ENCODE measurements around the gene NTN5. TPM values are rescaled to one million over a fixed set of nuclear protein-coding genes. Genes with fewer than 3 reads are reported as not detected.
A peak's percentile ranks its signal among the peaks of the same experiment; 100 is the strongest.

Gene NTN5
- total RNA-seq, 2 experiments from 2014 or later: 0.70 to 0.74 TPM

DNA sequence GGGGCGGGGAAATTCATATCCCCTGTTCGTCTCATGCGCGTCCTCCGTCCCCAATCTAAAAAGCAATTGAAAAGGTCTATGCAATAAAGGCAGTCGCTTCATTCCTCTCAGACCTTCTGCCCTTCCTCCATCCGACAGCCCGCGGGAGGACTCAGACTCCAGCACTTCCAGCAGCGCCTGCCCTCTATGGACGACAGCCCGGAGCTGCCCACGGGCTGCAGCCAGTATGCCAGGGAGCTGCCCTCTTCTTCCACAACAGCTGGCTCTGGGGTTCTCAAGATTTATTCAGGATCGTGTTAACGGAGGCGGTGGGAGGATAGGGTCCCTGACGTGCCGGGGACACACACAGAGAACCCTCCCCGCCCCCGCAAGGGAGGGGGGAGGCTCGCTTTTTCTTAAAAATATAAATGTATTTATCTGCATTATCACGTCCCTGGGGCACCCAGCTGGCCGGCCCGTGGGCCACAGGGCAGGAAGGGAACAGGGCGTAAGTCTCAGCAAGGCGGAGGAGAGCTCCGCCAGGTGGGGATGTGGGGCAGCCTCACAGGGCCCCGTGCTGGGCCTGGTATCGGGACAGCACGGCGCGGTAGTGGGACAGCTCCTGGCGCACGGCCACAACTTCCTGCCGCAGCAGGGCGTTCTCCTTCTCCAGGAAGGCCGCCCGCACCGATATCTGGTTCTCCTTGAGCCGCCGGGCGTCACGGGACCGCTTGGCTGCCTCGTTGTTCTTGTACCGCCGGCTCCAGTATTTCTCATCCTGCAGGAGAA, 42.3 kb downstream of the NTN5 start:
- peaks cover 36% of the 10 kb centered on the region for H3K4me1 Mint-ChIP-seq (ENCODE audit: low read depth)
- H3K4me3 Mint-ChIP-seq: no peak overlapping the region

DNA sequence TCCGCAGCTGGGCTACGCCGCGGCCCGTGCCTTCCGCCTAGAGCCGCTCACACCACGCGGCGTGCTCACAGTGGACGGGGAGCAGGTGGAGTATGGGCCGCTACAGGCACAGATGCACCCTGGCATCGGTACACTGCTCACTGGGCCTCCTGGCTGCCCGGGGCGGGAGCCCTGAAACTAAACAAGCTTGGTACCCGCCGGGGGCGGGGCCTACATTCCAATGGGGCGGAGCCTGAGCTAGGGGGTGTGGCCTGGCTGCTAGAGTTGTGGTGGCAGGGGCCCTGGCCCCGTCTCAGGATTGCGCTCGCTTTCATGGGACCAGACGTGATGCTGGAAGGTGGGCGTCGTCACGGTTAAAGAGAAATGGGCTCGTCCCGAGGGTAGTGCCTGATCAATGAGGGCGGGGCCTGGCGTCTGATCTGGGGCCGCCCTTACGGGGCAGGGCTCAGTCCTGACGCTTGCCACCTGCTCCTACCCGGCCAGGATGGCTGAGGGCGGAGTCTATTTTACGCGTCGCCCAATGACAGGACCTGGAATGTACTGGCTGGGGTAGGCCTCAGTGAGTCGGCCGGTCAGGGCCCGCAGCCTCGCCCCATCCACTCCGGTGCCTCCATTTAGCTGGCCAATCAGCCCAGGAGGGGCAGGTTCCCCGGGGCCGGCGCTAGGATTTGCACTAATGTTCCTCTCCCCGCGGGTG, 43.1 kb downstream of the NTN5 start:
- CTCF ChIA-PET: no interaction called here
- intact Hi-C loops (cut with micrococcal nuclease): no loop called here

More for the DNA sequence above, 42.3 kb downstream of the NTN5 start:
- no peak for DNase-seq
- intact Hi-C loops (cut with micrococcal nuclease): no loop called here
- Mint-ChIP-seq H3K27ac (no peak overlapping the region), H3K27me3 (no peaks in the 10 kb centered on the region), H3K36me3 (peaks cover 7% of the 10 kb centered on the region), H3K9me3 (no peaks in the 10 kb centered on the region)
- POLR2A ChIA-PET: no interaction called here
- CTCF ChIA-PET: no interaction called here

GRCh38 chr19:48629297-48629598, 43.6 kb downstream of the NTN5 start:
- POLR2A ChIA-PET: no interaction called here

More for the DNA sequence above, 43.1 kb downstream of the NTN5 start:
- Mint-ChIP-seq H3K27ac (no peak overlapping the region), H3K9me3 (no peaks in the 10 kb centered on the region), H3K27me3 (no peaks in the 10 kb centered on the region), H3K4me1 (ENCODE audit: low read depth) (peaks cover 37% of the 10 kb centered on the region), H3K4me3 (no peak overlapping the region), H3K36me3 (peaks cover 7% of the 10 kb centered on the region)
- DNase-seq: peak; percentile 34
- POLR2A ChIA-PET: no interaction called here

DNA sequence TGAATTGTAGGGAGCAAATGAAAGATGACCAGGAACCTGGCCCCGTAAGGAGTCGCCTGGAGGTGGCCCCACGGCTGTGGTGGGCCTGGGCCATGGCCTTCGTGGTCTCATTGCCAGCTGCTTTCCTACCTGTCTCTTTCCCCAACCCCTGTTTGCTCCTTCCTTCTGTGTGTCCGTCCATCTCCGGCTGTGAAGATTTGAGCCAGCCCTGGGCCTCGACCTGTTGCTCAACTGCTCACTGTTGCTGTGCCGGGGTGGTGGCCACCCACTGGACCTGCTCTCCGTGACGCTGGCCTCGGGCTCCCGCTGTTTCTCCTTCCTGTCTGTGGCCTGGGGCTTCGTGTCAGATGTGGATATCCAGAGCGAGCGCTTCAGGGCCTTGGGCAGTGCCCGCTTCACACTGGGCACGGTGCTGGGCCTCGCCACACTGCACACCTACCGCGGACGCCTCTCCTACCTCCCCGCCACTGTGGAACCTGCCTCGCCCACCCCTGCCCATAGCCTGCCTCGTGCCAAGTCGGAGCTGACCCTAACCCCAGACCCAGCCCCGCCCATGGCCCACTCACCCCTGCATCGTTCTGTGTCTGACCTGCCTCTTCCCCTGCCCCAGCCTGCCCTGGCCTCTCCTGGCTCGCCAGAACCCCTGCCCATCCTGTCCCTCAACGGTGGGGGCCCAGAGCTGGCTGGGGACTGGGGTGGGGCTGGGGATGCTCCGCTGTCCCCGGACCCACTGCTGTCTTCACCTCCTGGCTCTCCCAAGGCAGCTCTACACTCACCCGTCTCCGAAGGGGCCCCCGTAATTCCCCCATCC, 44.1 kb downstream of the NTN5 start:
- Mint-ChIP-seq H3K36me3 (peaks cover 9% of the 10 kb centered on the region), H3K27me3 (no peaks in the 10 kb centered on the region), H3K27ac (no peak overlapping the region), H3K4me3 (no peak overlapping the region), H3K4me1 (ENCODE audit: low read depth) (peaks cover 38% of the 10 kb centered on the region), H3K9me3 (no peaks in the 10 kb centered on the region)
- intact Hi-C loops (cut with micrococcal nuclease): no loop called here
- DNase-seq: no peak
- CTCF ChIA-PET: no interaction called here
- POLR2A ChIA-PET: no interaction called here

More at GRCh38 chr19:48629297-48629598, 43.6 kb downstream of the NTN5 start:
- intact Hi-C loops (cut with micrococcal nuclease): no loop called here
- Mint-ChIP-seq H3K9me3 (no peaks in the 10 kb centered on the region), H3K27me3 (no peaks in the 10 kb centered on the region), H3K36me3 (peaks cover 7% of the 10 kb centered on the region), H3K4me3 (no peak overlapping the region), H3K4me1 (ENCODE audit: low read depth) (peaks cover 37% of the 10 kb centered on the region), H3K27ac (no peak overlapping the region)
- DNase-seq: no peak
- CTCF ChIA-PET: no interaction called here

DNA sequence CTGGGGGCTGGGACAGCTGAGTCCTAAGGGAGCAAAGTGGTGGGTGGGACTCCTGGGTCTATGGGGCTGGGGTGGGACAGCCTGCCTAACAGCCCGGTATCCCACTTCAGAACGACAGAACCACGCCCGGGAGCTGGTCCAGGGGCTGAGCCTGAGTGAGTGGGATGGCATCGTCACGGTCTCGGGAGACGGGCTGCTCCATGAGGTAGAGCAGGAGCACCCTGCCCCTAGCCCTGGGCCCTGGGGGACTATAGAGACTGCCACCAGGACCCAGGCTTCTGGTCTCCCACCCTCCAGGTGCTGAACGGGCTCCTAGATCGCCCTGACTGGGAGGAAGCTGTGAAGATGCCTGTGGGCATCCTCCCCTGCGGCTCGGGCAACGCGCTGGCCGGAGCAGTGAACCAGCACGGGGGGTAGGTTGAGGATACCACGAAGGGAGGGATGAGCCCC, 44.9 kb downstream of the NTN5 start:
- DNase-seq: no peak
- H3K4me3 Mint-ChIP-seq: no peak overlapping the region
- peaks cover 38% of the 10 kb centered on the region for H3K4me1 Mint-ChIP-seq (ENCODE audit: low read depth)
- CTCF ChIA-PET: no interaction called here
- POLR2A ChIA-PET: interaction anchor here (1.1 kb wide), 1 partner anchor 9 kb away, joined by 5 read pairs; the partner anchor contains the start of genes RPL18 and SPHK2
- intact Hi-C loops (cut with micrococcal nuclease): no loop called here
- no peak overlapping the region for H3K27ac Mint-ChIP-seq
- no peaks in the 10 kb centered on the region for H3K27me3 Mint-ChIP-seq
- no peaks in the 10 kb centered on the region for H3K9me3 Mint-ChIP-seq
- H3K36me3 Mint-ChIP-seq: peaks cover 13% of the 10 kb centered on the region

GRCh38 chr19:48627201-48627864, 45.5 kb downstream of the NTN5 start:
- DNase-seq: peak; percentile 54
- H3K4me3 Mint-ChIP-seq: no peak overlapping the region
- ChIA-PET CTCF (no interaction called here), POLR2A (interaction anchor here (1.1 kb wide), 1 partner anchor 8 kb away, joined by 5 read pairs; the partner anchor contains the start of genes RPL18 and SPHK2)
- no peaks in the 10 kb centered on the region for H3K9me3 Mint-ChIP-seq
- no peaks in the 10 kb centered on the region for H3K27me3 Mint-ChIP-seq
- H3K36me3 Mint-ChIP-seq: peaks cover 14% of the 10 kb centered on the region
- peak overlapping the region; percentile 51 for H3K27ac Mint-ChIP-seq
- H3K4me1 Mint-ChIP-seq (ENCODE audit: low read depth): peaks cover 38% of the 10 kb centered on the region
- intact Hi-C loops (cut with micrococcal nuclease): no loop called here

- intact Hi-C loops (cut with micrococcal nuclease): no loop called here
- H3K4me1 Mint-ChIP-seq (ENCODE audit: low read depth): peaks cover 41% of the 10 kb centered on the region
- H3K27me3 Mint-ChIP-seq: no peaks in the 10 kb centered on the region
- CTCF ChIA-PET: no interaction called here
- no peak overlapping the region for H3K4me3 Mint-ChIP-seq
- H3K9me3 Mint-ChIP-seq: no peaks in the 10 kb centered on the region
- no peak for DNase-seq
- H3K27ac Mint-ChIP-seq: no peak overlapping the region
- POLR2A ChIA-PET: no interaction called here
- H3K36me3 Mint-ChIP-seq: peaks cover 15% of the 10 kb centered on the region
Observed at GRCh38 chr19:48625891-48626327, 46.9 kb downstream of the NTN5 start.

DNA sequence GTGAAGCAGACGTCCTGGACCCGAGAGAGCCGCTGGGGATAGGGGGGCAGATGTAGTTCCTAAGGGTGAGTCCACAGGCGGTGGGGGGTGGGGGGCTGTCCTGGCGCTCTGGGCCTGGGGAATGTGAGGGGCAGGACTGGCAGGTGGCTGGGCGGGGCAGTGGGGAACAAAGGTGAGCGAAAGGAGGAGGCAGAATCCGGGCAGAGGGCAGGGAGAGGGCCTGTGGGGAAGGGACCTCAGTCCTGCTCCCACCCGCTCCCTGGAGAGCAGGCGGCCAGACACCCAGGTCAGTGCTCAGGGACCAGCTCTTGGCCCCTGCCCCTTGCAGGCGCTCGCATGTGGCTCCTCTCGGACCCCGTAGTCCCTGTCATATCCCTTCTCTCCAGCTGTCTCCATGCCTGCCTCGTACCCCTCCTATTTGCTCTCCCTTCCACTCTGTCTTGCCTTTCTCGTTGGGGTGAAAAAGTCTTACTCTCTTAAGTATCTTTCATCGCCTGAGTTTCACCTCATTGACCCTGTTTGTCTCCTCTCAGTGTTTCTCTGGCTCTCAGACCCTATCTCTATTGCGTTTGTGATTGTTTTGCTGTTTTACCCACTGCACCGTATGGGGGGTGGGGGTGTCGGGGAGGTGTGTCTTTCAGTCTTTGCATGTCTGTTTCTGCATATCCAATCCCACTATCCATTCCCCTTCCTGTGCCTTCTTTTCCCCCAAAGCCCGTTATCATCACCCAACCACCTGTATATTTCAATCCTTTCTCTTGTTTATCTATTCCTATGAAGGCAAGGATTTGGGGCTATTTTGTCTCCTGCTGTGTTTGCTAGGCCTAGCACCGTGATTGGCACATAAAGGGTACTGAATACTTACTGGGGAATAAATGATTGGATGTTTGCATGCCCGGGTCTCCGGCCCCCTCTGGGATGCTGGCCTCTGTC, 47.8 kb downstream of the NTN5 start:
- H3K9me3 Mint-ChIP-seq: no peaks in the 10 kb centered on the region
- H3K27ac Mint-ChIP-seq: peak overlapping the region; percentile 89
- no peak for DNase-seq
- intact Hi-C loops (cut with micrococcal nuclease): loop anchor here (1.0 kb wide), 2 partner anchors 9 to 370 kb away; partner anchors contain the start of gene CARD8
- CTCF ChIA-PET: no interaction called here
- POLR2A ChIA-PET: interaction anchor here (2.0 kb wide), 1 partner anchor 9 kb away, joined by 8 read pairs; no protein-coding TSS in a partner anchor
- peaks cover 17% of the 10 kb centered on the region for H3K36me3 Mint-ChIP-seq
- peak overlapping the region; percentile 75 for H3K4me3 Mint-ChIP-seq
- peaks cover 45% of the 10 kb centered on the region for H3K4me1 Mint-ChIP-seq (ENCODE audit: low read depth)
- H3K27me3 Mint-ChIP-seq: no peaks in the 10 kb centered on the region

DNA sequence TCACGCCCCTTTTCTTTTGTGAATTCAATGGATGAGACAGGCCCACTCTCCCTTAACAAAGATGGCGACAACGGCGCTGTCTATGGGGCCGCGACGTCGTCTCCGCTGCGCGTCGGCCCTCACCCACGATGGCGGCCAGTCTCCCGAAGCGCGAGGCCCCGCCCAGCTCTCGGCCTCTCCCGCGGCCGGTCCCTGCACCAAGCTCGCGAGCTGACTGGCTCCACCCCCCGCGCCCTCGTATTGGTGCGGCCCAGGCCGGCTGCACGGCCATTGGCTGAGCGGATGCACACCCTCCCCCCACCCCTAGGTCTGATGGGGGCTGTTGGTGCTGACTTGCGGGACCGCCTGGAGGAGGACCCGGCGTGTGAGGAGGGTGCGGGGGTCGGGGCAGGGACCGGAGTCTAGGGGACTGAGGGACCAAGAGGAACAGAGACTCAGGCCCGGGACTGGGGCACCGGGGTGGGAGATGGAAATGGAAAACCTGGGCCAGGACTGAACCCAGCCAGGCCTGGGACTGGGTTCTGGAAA, 48.7 kb downstream of the NTN5 start:
- peak overlapping the region; percentile 75 for H3K4me3 Mint-ChIP-seq
- POLR2A ChIA-PET: interaction anchor here (1.0 to 2.0 kb wide), 3 partner anchors 9 to 22 kb away, joined by 4 to 8 read pairs (median 5); partner anchors contain the start of genes CA11 and FAM83E
- no peaks in the 10 kb centered on the region for H3K9me3 Mint-ChIP-seq
- intact Hi-C loops (cut with micrococcal nuclease): loop anchor here (1.0 kb wide), 2 partner anchors 10 to 369 kb away; partner anchors contain the start of gene CARD8
- peaks cover 17% of the 10 kb centered on the region for H3K36me3 Mint-ChIP-seq
- H3K4me1 Mint-ChIP-seq (ENCODE audit: low read depth): peaks cover 51% of the 10 kb centered on the region
- CTCF ChIA-PET: interaction anchor here (1.2 to 1.3 kb wide), 2 partner anchors 13 to 118 kb away, joined by 3 to 4 read pairs; no protein-coding TSS in a partner anchor
- H3K27me3 Mint-ChIP-seq: no peaks in the 10 kb centered on the region
- H3K27ac Mint-ChIP-seq: peak overlapping the region; percentile 89
- DNase-seq: peak; percentile 98

GRCh38 chr19:48623556-48624066, 49.2 kb downstream of the NTN5 start:
- no peaks in the 10 kb centered on the region for H3K27me3 Mint-ChIP-seq
- DNase-seq: no peak
- H3K4me3 Mint-ChIP-seq: peak overlapping the region; percentile 75
- H3K4me1 Mint-ChIP-seq (ENCODE audit: low read depth): peaks cover 52% of the 10 kb centered on the region
- ChIA-PET POLR2A (interaction anchor here (0.6 to 2.0 kb wide), 4 partner anchors 9 to 289 kb away, joined by 4 to 8 read pairs (median 5); partner anchors contain the start of genes CA11 and FAM83E), CTCF (interaction anchor here (1.2 to 1.3 kb wide), 2 partner anchors 13 to 118 kb away, joined by 3 to 4 read pairs; no protein-coding TSS in a partner anchor)
- peak overlapping the region; percentile 89 for H3K27ac Mint-ChIP-seq
- intact Hi-C loops (cut with micrococcal nuclease): loop anchor here (1.0 kb wide), 2 partner anchors 11 to 368 kb away; partner anchors contain the start of gene CARD8
- peaks cover 21% of the 10 kb centered on the region for H3K36me3 Mint-ChIP-seq
- no peaks in the 10 kb centered on the region for H3K9me3 Mint-ChIP-seq
